Measurements from ENCODE around the gene ATG9B. TPM values are rescaled to one million over a fixed set of nuclear protein-coding genes. Genes with fewer than 3 reads are reported as not detected.

Gene ATG9B
- total RNA-seq, 2 donors from 2014 or later = not detected

DNA sequence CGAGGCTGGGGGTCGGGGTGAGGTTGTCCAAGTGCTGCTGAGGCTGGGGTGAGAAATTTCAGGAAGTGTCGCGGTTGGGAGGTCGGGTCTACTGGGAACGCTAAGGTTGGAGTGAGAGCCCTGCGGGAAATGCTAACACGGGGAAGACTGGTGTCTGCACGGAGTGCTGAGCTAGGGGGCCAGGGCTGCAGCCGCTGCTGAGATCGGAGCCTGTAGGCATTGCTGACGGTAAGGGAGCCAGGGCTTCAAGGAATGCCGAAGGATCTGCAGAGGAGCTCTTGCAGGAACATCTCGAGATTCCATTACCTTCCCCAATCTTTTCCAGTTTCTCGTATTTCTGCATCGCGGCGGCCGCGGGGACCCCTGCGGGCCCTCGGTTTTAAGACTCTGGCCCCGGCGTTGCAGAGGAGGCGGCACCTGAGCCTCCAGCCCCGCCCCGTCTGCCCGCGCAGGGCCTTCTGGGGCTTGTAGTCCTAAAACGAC, 33.3 kb upstream of the ATG9B start, which contains the start of gene CDK5:
CDK5 (minus strand) TSS at position 392 of the 483 bp plus-strand sequence; CDS start at position 343, 49 bp downstream.
- no peaks in the 10 kb centered on the region for H3K36me3 ChIP-seq
- TF ChIP-seq CTCF (IDR thresholded peaks at IDR 0.05) = no peak
- peak within 1 kb of the TSS; percentile 94 to 97 for H3K27ac ChIP-seq
- H3K4me1 ChIP-seq = peaks cover 0 to 49% of the 10 kb centered on the region in 2 donors
- H3K27me3 ChIP-seq = no peaks in the 10 kb centered on the region
- no peaks in the 10 kb centered on the region for H3K9me3 ChIP-seq
- DNase-seq (ENCODE audit: low spot score) = no peak
- H3K4me3 ChIP-seq = peak within 1 kb of the TSS; percentile 67 to 85

- no peaks in the 10 kb centered on the region for H3K36me3 ChIP-seq
- H3K27me3 ChIP-seq = no peaks in the 10 kb centered on the region
- DNase-seq (ENCODE audit: low spot score) = no peak
- peaks cover 0 to 42% of the 10 kb centered on the region in 2 donors for H3K4me1 ChIP-seq
- peak overlapping the region; percentile 56 to 85 for H3K4me3 ChIP-seq
- peak overlapping the region in 1 of 2 donors; percentile 62 for H3K27ac ChIP-seq
- H3K9me3 ChIP-seq = no peaks in the 10 kb centered on the region
- no peak for TF ChIP-seq CTCF (IDR thresholded peaks at IDR 0.05)
These were observed 32.6 kb upstream of the ATG9B start for GRCh38 chr7:151056666-151057505.

GRCh38 chr7:151056283-151056665, 32.0 kb upstream of the ATG9B start:
- no peaks in the 10 kb centered on the region for H3K27me3 ChIP-seq
- H3K4me3 ChIP-seq = no peak overlapping the region
- H3K4me1 ChIP-seq = peaks cover 0 to 36% of the 10 kb centered on the region in 2 donors
- H3K36me3 ChIP-seq = no peaks in the 10 kb centered on the region
- DNase-seq (ENCODE audit: low spot score) = no peak
- no peaks in the 10 kb centered on the region for H3K9me3 ChIP-seq
- TF ChIP-seq CTCF (IDR thresholded peaks at IDR 0.05) = no peak
- no peak overlapping the region for H3K27ac ChIP-seq

- DNase-seq (ENCODE audit: low spot score) = no peak
- no peaks in the 10 kb centered on the region for H3K36me3 ChIP-seq
- H3K4me3 ChIP-seq = no peak overlapping the region
- peaks cover 0 to 24% of the 10 kb centered on the region in 2 donors for H3K4me1 ChIP-seq
- H3K9me3 ChIP-seq = no peaks in the 10 kb centered on the region
- no peak overlapping the region for H3K27ac ChIP-seq
- H3K27me3 ChIP-seq = no peaks in the 10 kb centered on the region
- TF ChIP-seq CTCF (IDR thresholded peaks at IDR 0.05) = no peak
These were observed 29.5 kb upstream of the ATG9B start for GRCh38 chr7:151053751-151054150.

GRCh38 chr7:151053096-151053495, 28.8 kb upstream of the ATG9B start:
- no peaks in the 10 kb centered on the region for H3K9me3 ChIP-seq
- no peaks in the 10 kb centered on the region for H3K36me3 ChIP-seq
- no peak for DNase-seq (ENCODE audit: low spot score)
- H3K27ac ChIP-seq = no peak overlapping the region
- no peak for TF ChIP-seq CTCF (IDR thresholded peaks at IDR 0.05)
- no peak overlapping the region for H3K4me3 ChIP-seq
- H3K27me3 ChIP-seq = no peaks in the 10 kb centered on the region
- peaks cover 0 to 17% of the 10 kb centered on the region in 2 donors for H3K4me1 ChIP-seq
